ENCODE results near the gene SKP2.

SKP2 gene

DNA sequence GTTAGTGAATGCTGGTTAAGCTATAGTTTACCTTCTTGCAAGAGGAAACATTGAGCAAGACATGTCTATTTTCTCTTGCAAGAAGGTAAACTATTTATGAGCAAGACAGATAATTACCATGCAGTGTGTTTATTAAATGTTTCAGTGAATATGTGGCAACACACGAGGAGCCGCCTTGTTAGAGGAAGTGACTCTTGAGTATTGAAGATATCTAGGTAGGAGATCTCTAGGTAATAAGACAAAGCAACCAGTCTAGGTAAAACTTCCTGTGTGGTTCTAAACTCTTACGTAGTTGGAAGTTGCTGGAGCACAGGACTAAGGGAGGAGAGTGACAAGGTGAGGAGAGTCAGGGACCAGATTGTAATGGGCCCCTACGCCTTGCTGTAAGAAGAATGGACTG, 16.8 kb downstream of the SKP2 start:
- Histone ChIP-seq H3K27ac (ENCODE audit: low read depth, low read length, poor library complexity, severe bottlenecking) (no peak overlapping the region), H3K9me3 (ENCODE audit: low read length) (no peaks in the 10 kb centered on the region), H3K27me3 (ENCODE audit: insufficient read depth, low read length) (no peaks in the 10 kb centered on the region), H3F3A (ENCODE audit: insufficient read depth, low read length) (no peaks in the 10 kb centered on the region), H3K4me1 (ENCODE audit: insufficient read depth, low read length, severe bottlenecking) (no peaks in the 10 kb centered on the region), H3K9ac (ENCODE audit: low read length) (no peak overlapping the region), H2AFZ (ENCODE audit: low read length) (no peak overlapping the region), H4K20me1 (ENCODE audit: insufficient read depth, low read length) (no peaks in the 10 kb centered on the region), H3K79me2 (ENCODE audit: insufficient read depth, low read length) (no peaks in the 10 kb centered on the region), H3K4me3 (ENCODE audit: low read depth, low read length, poor library complexity, severe bottlenecking) (no peak overlapping the region), H3K9me2 (ENCODE audit: low read depth, low read length) (no peaks in the 10 kb centered on the region), H3K36me3 (ENCODE audit: insufficient read depth, low read length) (peaks cover 100% of the 10 kb centered on the region), H3K4me2 (ENCODE audit: low read length) (no peak overlapping the region)
- no peak for TF ChIP-seq EZH2 (IDR thresholded peaks at IDR 0.05; ENCODE audit: borderline replicate concordance, low read length)
- TF ChIP-seq, protein P1, sequence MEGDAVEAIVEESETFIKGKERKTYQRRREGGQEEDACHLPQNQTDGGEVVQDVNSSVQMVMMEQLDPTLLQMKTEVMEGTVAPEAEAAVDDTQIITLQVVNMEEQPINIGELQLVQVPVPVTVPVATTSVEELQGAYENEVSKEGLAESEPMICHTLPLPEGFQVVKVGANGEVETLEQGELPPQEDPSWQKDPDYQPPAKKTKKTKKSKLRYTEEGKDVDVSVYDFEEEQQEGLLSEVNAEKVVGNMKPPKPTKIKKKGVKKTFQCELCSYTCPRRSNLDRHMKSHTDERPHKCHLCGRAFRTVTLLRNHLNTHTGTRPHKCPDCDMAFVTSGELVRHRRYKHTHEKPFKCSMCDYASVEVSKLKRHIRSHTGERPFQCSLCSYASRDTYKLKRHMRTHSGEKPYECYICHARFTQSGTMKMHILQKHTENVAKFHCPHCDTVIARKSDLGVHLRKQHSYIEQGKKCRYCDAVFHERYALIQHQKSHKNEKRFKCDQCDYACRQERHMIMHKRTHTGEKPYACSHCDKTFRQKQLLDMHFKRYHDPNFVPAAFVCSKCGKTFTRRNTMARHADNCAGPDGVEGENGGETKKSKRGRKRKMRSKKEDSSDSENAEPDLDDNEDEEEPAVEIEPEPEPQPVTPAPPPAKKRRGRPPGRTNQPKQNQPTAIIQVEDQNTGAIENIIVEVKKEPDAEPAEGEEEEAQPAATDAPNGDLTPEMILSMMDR (IDR thresholded peaks at IDR 0.05; ENCODE audit: low read length), result no peak

DNA sequence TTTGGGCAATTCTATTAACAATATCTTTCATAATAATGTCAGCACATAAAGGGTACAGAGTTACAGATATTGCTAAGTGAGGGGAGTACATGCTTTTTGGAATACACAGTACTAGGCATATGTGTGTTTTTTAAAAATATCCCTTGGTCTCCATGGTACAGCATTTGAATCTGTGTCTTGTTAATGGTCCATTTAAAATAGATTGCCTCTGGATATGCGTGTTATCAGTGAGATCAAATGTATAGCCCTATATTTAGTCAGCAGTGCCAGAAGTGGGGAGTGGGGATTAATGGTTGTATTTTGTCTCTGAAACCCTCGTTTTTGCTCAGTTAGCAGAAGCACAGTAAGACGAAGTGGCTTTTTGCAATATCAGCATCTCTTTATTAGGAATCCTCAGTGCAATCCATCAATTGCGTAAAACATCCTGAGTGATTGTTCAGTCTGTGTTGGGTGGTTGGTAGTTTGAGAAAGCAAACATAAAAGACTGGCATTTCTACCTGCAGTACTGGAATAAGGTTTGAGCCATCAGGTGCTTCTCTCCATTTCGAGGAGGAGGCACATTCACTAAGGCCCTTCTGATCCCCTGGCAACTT, 19.0 kb downstream of the SKP2 start:
- Histone ChIP-seq H3K27me3 (ENCODE audit: insufficient read depth, low read length) (no peaks in the 10 kb centered on the region), H3K4me3 (ENCODE audit: low read depth, low read length, poor library complexity, severe bottlenecking) (no peak overlapping the region), H3K4me2 (ENCODE audit: low read length) (no peak overlapping the region), H3K27ac (ENCODE audit: low read depth, low read length, poor library complexity, severe bottlenecking) (no peak overlapping the region), H3K9ac (ENCODE audit: low read length) (no peak overlapping the region), H3K4me1 (ENCODE audit: insufficient read depth, low read length, severe bottlenecking) (no peaks in the 10 kb centered on the region), H3K36me3 (ENCODE audit: insufficient read depth, low read length) (peaks cover 100% of the 10 kb centered on the region), H3K9me3 (ENCODE audit: low read length) (no peaks in the 10 kb centered on the region), H3F3A (ENCODE audit: insufficient read depth, low read length) (no peaks in the 10 kb centered on the region), H3K79me2 (ENCODE audit: insufficient read depth, low read length) (no peaks in the 10 kb centered on the region), H2AFZ (ENCODE audit: low read length) (no peak overlapping the region), H4K20me1 (ENCODE audit: insufficient read depth, low read length) (no peaks in the 10 kb centered on the region), H3K9me2 (ENCODE audit: low read depth, low read length) (no peaks in the 10 kb centered on the region)
- no peak for TF ChIP-seq EZH2 (IDR thresholded peaks at IDR 0.05; ENCODE audit: borderline replicate concordance, low read length)
- TF ChIP-seq, protein P1 (IDR thresholded peaks at IDR 0.05; ENCODE audit: low read length), result no peak

GRCh38 chr5:36172599-36172998, 20.7 kb downstream of the SKP2 start:
- H3K27me3 ChIP-seq (ENCODE audit: insufficient read depth, low read length), result no peaks in the 10 kb centered on the region
- no peak overlapping the region for H3K9ac ChIP-seq (ENCODE audit: low read length)
- peaks cover 95% of the 10 kb centered on the region for H3K36me3 ChIP-seq (ENCODE audit: insufficient read depth, low read length)
- H3K79me2 ChIP-seq (ENCODE audit: insufficient read depth, low read length), result no peaks in the 10 kb centered on the region
- TF ChIP-seq, protein P1 (IDR thresholded peaks at IDR 0.05; ENCODE audit: low read length), result no peak
- no peak for TF ChIP-seq EZH2 (IDR thresholded peaks at IDR 0.05; ENCODE audit: borderline replicate concordance, low read length)
- no peaks in the 10 kb centered on the region for H4K20me1 ChIP-seq (ENCODE audit: insufficient read depth, low read length)
- H3F3A ChIP-seq (ENCODE audit: insufficient read depth, low read length), result no peaks in the 10 kb centered on the region
- no peak overlapping the region for H3K27ac ChIP-seq (ENCODE audit: low read depth, low read length, poor library complexity, severe bottlenecking)
- H2AFZ ChIP-seq (ENCODE audit: low read length), result no peak overlapping the region
- no peak overlapping the region for H3K4me3 ChIP-seq (ENCODE audit: low read depth, low read length, poor library complexity, severe bottlenecking)
- no peak overlapping the region for H3K4me2 ChIP-seq (ENCODE audit: low read length)
- no peaks in the 10 kb centered on the region for H3K9me2 ChIP-seq (ENCODE audit: low read depth, low read length)
- no peaks in the 10 kb centered on the region for H3K9me3 ChIP-seq (ENCODE audit: low read length)
- H3K4me1 ChIP-seq (ENCODE audit: insufficient read depth, low read length, severe bottlenecking), result no peaks in the 10 kb centered on the region

Measured in OCI-LY1 (cell line).